ENCODE measurements around the gene TRIO.
"Not testable (repeated sequence)": the region's sequence is repeated elsewhere in the genome, so short reads cannot be mapped to it uniquely, and the experiment has no call there.

TRIO gene

DNA sequence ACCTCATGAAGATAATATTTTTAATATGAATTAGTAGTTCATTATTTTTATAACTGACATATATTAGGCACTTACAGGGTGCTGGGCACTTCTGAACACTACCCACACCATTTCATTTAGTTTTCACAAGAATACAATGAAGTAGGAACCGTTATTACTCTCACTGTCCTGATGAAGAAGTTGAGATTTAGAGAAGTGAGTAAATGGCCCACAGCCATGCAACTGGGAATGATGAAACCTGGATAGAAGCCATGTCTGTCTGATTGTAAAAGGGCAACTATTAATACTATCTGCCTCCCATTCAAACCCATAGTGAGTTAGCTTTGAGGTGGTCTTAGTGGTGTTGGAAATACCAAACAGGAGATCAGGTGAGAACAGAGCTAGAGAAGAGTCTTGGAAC, 408.9 kb downstream of the TRIO start:
- CTCF ChIA-PET: interaction anchor here (0.9 to 1.2 kb wide), 2 partner anchors 8 to 10 kb away, joined by 3 to 4 read pairs; no protein-coding TSS in a partner anchor
- TF ChIP-seq, protein P1, sequence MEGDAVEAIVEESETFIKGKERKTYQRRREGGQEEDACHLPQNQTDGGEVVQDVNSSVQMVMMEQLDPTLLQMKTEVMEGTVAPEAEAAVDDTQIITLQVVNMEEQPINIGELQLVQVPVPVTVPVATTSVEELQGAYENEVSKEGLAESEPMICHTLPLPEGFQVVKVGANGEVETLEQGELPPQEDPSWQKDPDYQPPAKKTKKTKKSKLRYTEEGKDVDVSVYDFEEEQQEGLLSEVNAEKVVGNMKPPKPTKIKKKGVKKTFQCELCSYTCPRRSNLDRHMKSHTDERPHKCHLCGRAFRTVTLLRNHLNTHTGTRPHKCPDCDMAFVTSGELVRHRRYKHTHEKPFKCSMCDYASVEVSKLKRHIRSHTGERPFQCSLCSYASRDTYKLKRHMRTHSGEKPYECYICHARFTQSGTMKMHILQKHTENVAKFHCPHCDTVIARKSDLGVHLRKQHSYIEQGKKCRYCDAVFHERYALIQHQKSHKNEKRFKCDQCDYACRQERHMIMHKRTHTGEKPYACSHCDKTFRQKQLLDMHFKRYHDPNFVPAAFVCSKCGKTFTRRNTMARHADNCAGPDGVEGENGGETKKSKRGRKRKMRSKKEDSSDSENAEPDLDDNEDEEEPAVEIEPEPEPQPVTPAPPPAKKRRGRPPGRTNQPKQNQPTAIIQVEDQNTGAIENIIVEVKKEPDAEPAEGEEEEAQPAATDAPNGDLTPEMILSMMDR (IDR thresholded peaks at IDR 0.05; ENCODE audit: control extremely low read depth, extremely low read depth, low read depth, missing control alignments): no peak
- no peak for DNase-seq (ENCODE audit: extremely low spot score)
- POLR2A ChIA-PET: no interaction called here

DNA sequence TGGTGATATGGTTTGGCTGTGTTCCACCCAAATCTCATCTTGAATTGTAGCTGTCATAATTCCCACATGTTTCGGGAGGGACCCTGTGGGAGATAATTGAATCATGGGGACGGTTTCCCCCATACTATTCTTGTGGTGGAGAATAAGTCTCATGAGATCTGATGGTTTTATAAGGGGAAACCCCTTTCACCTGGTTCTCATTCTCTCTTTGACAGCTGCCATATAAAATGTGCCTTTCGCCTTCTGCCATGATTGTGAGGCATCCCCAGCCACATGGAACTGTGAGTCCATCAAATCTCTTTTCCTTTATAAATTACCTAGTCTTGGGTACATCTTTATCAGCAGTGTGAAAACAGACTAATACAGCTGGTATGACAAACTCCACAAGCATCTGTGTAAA, 411.1 kb downstream of the TRIO start:
- DNase-seq (ENCODE audit: extremely low spot score); POLR2A ChIA-PET; CTCF ChIA-PET: not testable (repeated sequence)

GRCh38 chr5:14556015-14556414, 412.9 kb downstream of the TRIO start:
- TF ChIP-seq, protein P1 (IDR thresholded peaks at IDR 0.05; ENCODE audit: control extremely low read depth, extremely low read depth, low read depth, missing control alignments): no peak
- ChIA-PET POLR2A (no interaction called here), CTCF (no interaction called here)
- no peak for DNase-seq (ENCODE audit: extremely low spot score)

- no peak for DNase-seq (ENCODE audit: extremely low spot score)
- CTCF ChIA-PET: interaction anchor here (1.6 kb wide), 1 partner anchor 15 kb away, joined by 4 read pairs; no protein-coding TSS in a partner anchor
- POLR2A ChIA-PET: no interaction called here
- TF ChIP-seq, protein P1 (IDR thresholded peaks at IDR 0.05; ENCODE audit: control extremely low read depth, extremely low read depth, low read depth, missing control alignments): no peak
Observed at GRCh38 chr5:14557203-14557770, 414.1 kb downstream of the TRIO start.

DNA sequence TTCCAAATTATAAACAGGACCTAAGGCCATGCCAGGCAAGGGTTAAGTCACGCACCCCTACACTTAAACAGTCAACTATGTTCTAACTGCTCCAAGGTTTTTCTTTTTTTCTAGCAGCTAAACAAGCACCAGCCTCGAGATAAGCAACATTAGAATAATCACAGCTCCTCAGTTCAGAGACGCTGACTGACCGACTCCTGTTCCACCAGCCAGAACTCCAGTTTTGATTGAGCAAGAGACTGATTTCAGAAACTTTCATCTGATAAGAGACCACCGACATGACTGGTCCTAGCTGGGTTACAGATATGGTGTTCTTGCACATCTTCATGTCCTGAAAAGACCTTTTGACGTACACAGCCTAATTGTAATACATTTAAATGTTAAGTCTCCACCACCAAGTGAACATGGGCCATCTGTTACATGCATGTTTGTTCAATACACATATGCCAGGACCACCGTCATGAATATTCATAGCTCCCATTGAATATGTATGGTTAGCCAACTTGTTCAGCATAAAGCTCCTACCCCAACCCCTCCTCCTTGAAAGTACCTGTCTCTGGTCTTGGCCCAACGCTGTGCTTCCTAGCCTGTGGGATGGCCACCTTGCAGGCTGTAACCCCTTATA, 414.8 kb downstream of the TRIO start:
- ChIA-PET CTCF (interaction anchor here (0.9 to 1.6 kb wide), 2 partner anchors 12 to 16 kb away, joined by 3 to 4 read pairs; no protein-coding TSS in a partner anchor), POLR2A (no interaction called here)
- TF ChIP-seq, protein P1 (IDR thresholded peaks at IDR 0.05; ENCODE audit: control extremely low read depth, extremely low read depth, low read depth, missing control alignments): no peak
- no peak for DNase-seq (ENCODE audit: extremely low spot score)
